OCI-LY1 (cell line): ENCODE data around the gene VWA8.

Experiments
- EZH2 ChIP-seq: fragments of 200-600 bp; sonication (generic), shearing (Covaris generic); IDR thresholded peaks from 2 replicates; pipeline ENCODE4 v1.8.0; 2017; ENCODE audit warnings: borderline replicate concordance, mixed run types, mild to moderate bottlenecking, antibody characterized with exemption, low read length, moderate library complexity, mixed read lengths
- TF ChIP-seq, protein P1 (sequence below): fragments of 200-600 bp; sonication (generic), shearing (Covaris generic); IDR thresholded peaks from 2 replicates; pipeline ENCODE4 v1.5.1; 2017; ENCODE audit warnings: mild to moderate bottlenecking, antibody characterized with exemption, low read length, moderate library complexity, mixed read lengths

DNA sequence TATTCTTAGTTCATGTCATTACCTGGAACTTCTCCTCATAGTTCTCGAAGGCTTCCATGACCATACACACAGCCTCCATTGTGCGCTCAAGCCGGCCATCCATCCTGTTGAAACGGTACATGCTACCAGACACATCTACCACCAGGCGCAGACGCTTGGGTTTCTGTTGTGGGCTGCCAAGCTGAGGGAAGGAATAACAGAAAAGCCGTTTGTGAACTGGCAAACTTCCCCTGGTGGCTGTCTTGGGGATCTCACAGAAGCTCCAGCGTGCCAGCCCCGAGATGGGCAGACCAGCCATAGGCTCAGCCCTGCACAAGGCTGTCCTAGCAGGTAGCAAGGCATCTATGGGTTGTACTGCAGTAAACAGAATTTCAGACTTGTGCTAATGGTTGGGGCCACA is 373.4 kb downstream of the VWA8 start:
- TF ChIP-seq, protein P1, sequence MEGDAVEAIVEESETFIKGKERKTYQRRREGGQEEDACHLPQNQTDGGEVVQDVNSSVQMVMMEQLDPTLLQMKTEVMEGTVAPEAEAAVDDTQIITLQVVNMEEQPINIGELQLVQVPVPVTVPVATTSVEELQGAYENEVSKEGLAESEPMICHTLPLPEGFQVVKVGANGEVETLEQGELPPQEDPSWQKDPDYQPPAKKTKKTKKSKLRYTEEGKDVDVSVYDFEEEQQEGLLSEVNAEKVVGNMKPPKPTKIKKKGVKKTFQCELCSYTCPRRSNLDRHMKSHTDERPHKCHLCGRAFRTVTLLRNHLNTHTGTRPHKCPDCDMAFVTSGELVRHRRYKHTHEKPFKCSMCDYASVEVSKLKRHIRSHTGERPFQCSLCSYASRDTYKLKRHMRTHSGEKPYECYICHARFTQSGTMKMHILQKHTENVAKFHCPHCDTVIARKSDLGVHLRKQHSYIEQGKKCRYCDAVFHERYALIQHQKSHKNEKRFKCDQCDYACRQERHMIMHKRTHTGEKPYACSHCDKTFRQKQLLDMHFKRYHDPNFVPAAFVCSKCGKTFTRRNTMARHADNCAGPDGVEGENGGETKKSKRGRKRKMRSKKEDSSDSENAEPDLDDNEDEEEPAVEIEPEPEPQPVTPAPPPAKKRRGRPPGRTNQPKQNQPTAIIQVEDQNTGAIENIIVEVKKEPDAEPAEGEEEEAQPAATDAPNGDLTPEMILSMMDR, result peak; percentile 76
- no peak for TF ChIP-seq EZH2
